K562 (cell line): ENCODE measurements around the gene ZNF585A. TPM values are rescaled to one million over a fixed set of nuclear protein-coding genes. Genes with fewer than 3 reads are reported as not detected.

Experiments
- CBFA2T3 ChIP-seq: fragments of 450-650 bp; IDR thresholded peaks from 2 replicates; pipeline ENCODE4 v1.6.1; 2017
- CREM ChIP-seq: IDR thresholded peaks from 2 replicates; pipeline ENCODE4 v1.6.1; 2014; ENCODE audit warnings: antibody characterized with exemption, low read depth
- CTCFL ChIP-seq: IDR thresholded peaks from 2 replicates; pipeline ENCODE4 v1.6.1; 2011; ENCODE audit warnings: borderline replicate concordance, low read depth, mild to moderate bottlenecking, moderate library complexity, low read length; ENCODE audit not compliant: insufficient read depth, poor library complexity, severe bottlenecking
- EGR1 ChIP-seq: fragments of 450-650 bp; conservative IDR thresholded peaks from 2 replicates; pipeline ENCODE4 v1.6.1; 2017; ENCODE audit warnings: mild to moderate bottlenecking
- HDAC8 ChIP-seq: fragments of 450-650 bp; IDR thresholded peaks from 2 replicates; pipeline ENCODE4 v1.6.1; 2016; ENCODE audit warnings: mild to moderate bottlenecking, missing genetic modification characterization, moderate library complexity, missing compliant biosample characterization
- LCOR ChIP-seq: sonication (generic); formaldehyde crosslinking; IDR thresholded peaks from 2 replicates; pipeline ENCODE4 v1.8.0; 2022; ENCODE audit warnings: mild to moderate bottlenecking, missing genetic modification reagents
- MEF2D ChIP-seq: conservative IDR thresholded peaks from 2 replicates; pipeline ENCODE4 v1.6.1; 2016; ENCODE audit warnings: low read depth, missing genetic modification characterization, missing compliant biosample characterization
- MLX ChIP-seq, 2 experiments: fragments of 450-650 bp in 1 of 2; sonication (generic) in 1 of 2; formaldehyde crosslinking; conservative IDR thresholded peaks; 2 replicates each; pipeline versions ENCODE4 v1.4.0 to v1.8.1; 2020 to 2022; ENCODE audit warnings: mild to moderate bottlenecking in 1 of 2, missing genetic modification reagents in 1 of 2
- MTA1 ChIP-seq: fragments of 450-650 bp; IDR thresholded peaks from 2 replicates; pipeline ENCODE4 v1.6.1; 2017; ENCODE audit warnings: borderline replicate concordance
- OTX1 ChIP-seq: fragments of 450-650 bp; formaldehyde crosslinking; IDR thresholded peaks from 2 replicates; pipeline ENCODE4 v1.4.0; 2022; ENCODE audit warnings: mild to moderate bottlenecking
- PML ChIP-seq: IDR thresholded peaks from 2 replicates; pipeline ENCODE4 v1.6.1; 2012; ENCODE audit warnings: low read length, inconsistent platforms
- PRDM10 ChIP-seq: fragments of 450-650 bp; IDR thresholded peaks from 2 replicates; pipeline ENCODE4 v1.6.1; 2018; ENCODE audit not compliant: partially characterized antibody
- PRMT5 ChIP-seq: sonication (generic); formaldehyde crosslinking; IDR thresholded peaks from 2 replicates; pipeline ENCODE4 v1.5.0; 2020; ENCODE audit warnings: missing genetic modification reagents
- TCF3 ChIP-seq: sonication (generic); formaldehyde crosslinking; IDR thresholded peaks from 2 replicates; pipeline ENCODE4 v1.4.0; 2020; ENCODE audit warnings: mild to moderate bottlenecking, missing genetic modification reagents
- TCF7L2 ChIP-seq: fragments of 150-350 bp; IDR thresholded peaks from 2 replicates; pipeline ENCODE4 v1.6.1; 2016; ENCODE audit warnings: low read depth, mild to moderate bottlenecking, low read length, moderate library complexity
- ZKSCAN1 ChIP-seq: fragments of 150-350 bp; IDR thresholded peaks from 2 replicates; pipeline ENCODE4 v1.6.1; 2016; ENCODE audit warnings: low read depth, low read length
- ZNF217 ChIP-seq: sonication (generic); formaldehyde crosslinking; IDR thresholded peaks from 2 replicates; pipeline ENCODE4 v1.8.0; 2022; ENCODE audit warnings: mild to moderate bottlenecking, missing genetic modification reagents
- ZNF639 ChIP-seq, 2 experiments: fragments of 200-800 bp in 1 of 2; sonication (Bioruptor generic) in 1 of 2; sonication (generic) in 1 of 2; formaldehyde crosslinking in 1 of 2; IDR thresholded peaks in 1 of 2; conservative IDR thresholded peaks in 1 of 2; 2 replicates each; pipeline versions ENCODE4 v1.5.0 to v1.6.1; 2016 to 2020; ENCODE audit warnings: missing compliant biosample characterization in 1 of 2, missing genetic modification characterization in 1 of 2, missing genetic modification reagents in 1 of 2
- ZNF75A ChIP-seq: fragments of 450-650 bp; formaldehyde crosslinking; IDR thresholded peaks from 2 replicates; pipeline ENCODE4 v1.4.0; 2020; ENCODE audit warnings: mild to moderate bottlenecking
- polyA plus RNA-seq, 8 experiments: library from polyadenylated mRNA; depleted of rRNA in 4 of 8; stranded (reverse) in 5 of 8; unstranded in 3 of 8; fragments of >200 nt; fragmentation: Nextera tagmentation in 2 of 8; fragmentation: Illumina TruSeq in 1 of 8; extraction: Ambion mirVana in 2 of 8; extraction: Trizol in 1 of 8; gene quantifications; 2 replicates each; pipeline versions ENCODE4 v1.2.1 to v1.2.3, GENCODE V29; 2011 to 2014; ENCODE audit warnings: inconsistent platforms in 1 of 8, missing spikeins in 1 of 8
- total RNA-seq, 7 experiments: library from RNA; depleted of rRNA in 6 of 7; stranded (reverse); fragments of >200 nt in 6 of 7; fragmentation: Illumina TruSeq in 2 of 7; extraction: Trizol in 2 of 7; gene quantifications; 2 replicates each; pipeline versions ENCODE4 v1.2.1 to v1.2.3, GENCODE V29; 2011 to 2021; ENCODE audit warnings: low replicate concordance in 1 of 7

ZNF585A gene
- total and polyA plus RNA-seq, 9 of the 15 experiments (the other 6 are each of a cell fraction or from before 2014, with no cell fraction given): 5.6 to 31.0 (median 8.5) TPM

GRCh38 chr19:37172368-37173366 is at the start of gene ZNF585A (continued):
- peak in 1 of 2 experiments; percentile 76; a peak in 2 of 4 replicates for TF ChIP-seq ZNF639 (CRISPR knock-in tag; conservative IDR thresholded peaks at IDR 0.05 in 1 of 2, IDR thresholded peaks at IDR 0.05 in 1 of 2)
- TF ChIP-seq LCOR: no peak
- TF ChIP-seq EGR1: no peak
- TF ChIP-seq CBFA2T3: no peak
- no peak for TF ChIP-seq TCF3
- peak; percentile 31; the same call in 1 of the 2 replicates for TF ChIP-seq OTX1
- TF ChIP-seq MLX (CRISPR knock-in tag; conservative IDR thresholded peaks at IDR 0.05): no peak
- TF ChIP-seq ZNF217 (CRISPR knock-in tag): no peak
- peak; percentile 96 for TF ChIP-seq TCF7L2
- no peak for TF ChIP-seq MEF2D (tag)
- TF ChIP-seq PRDM10: peak; percentile 59
- TF ChIP-seq PRMT5 (CRISPR knock-in tag): no peak
- TF ChIP-seq HDAC8 (tag): no peak
- 0 out of 2 replicates have a peak, but pooled peaks have one; percentile 20 for TF ChIP-seq MTA1
- peak; percentile 19; the same call in 1 of the 2 replicates for TF ChIP-seq PML
- TF ChIP-seq ZKSCAN1: peak; percentile 70; the same call in 1 of the 2 replicates
- peak; percentile 22 for TF ChIP-seq CTCFL
- peak; percentile 86 for TF ChIP-seq CREM
- TF ChIP-seq ZNF75A (CRISPR knock-in tag): no peak
